ENCODE results near the gene KCNJ4.

- TF ChIP-seq, protein P1, sequence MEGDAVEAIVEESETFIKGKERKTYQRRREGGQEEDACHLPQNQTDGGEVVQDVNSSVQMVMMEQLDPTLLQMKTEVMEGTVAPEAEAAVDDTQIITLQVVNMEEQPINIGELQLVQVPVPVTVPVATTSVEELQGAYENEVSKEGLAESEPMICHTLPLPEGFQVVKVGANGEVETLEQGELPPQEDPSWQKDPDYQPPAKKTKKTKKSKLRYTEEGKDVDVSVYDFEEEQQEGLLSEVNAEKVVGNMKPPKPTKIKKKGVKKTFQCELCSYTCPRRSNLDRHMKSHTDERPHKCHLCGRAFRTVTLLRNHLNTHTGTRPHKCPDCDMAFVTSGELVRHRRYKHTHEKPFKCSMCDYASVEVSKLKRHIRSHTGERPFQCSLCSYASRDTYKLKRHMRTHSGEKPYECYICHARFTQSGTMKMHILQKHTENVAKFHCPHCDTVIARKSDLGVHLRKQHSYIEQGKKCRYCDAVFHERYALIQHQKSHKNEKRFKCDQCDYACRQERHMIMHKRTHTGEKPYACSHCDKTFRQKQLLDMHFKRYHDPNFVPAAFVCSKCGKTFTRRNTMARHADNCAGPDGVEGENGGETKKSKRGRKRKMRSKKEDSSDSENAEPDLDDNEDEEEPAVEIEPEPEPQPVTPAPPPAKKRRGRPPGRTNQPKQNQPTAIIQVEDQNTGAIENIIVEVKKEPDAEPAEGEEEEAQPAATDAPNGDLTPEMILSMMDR (IDR thresholded peaks at IDR 0.05) = no peak
- no peak for TF ChIP-seq POLR2AphosphoS5 (IDR thresholded peaks at IDR 0.05; ENCODE audit: low read depth, low read length)
- no peak for TF ChIP-seq REST (IDR thresholded peaks at IDR 0.05; ENCODE audit: insufficient read depth in 1 of 2, low read depth in 2 of 2, low read length in 1 of 2)
- no peak for TF ChIP-seq TCF7L2 (IDR thresholded peaks at IDR 0.05; ENCODE audit: low read depth, low read length)
- TF ChIP-seq SIN3A (IDR thresholded peaks at IDR 0.05; ENCODE audit: borderline replicate concordance, insufficient read depth, low read depth, low read length) = no peak
These were observed 12.5 kb upstream of the KCNJ4 start for GRCh38 chr22:38467438-38467903.

Measured in Panc1 (cell line).